GM12878 (cell line): ENCODE results near the gene CLDN6. TPM values are rescaled to one million over a fixed set of nuclear protein-coding genes. Genes with fewer than 3 reads are reported as not detected.

Experiments used
- ATF7 ChIP-seq: fragments of 450-650 bp; IDR thresholded peaks from 2 replicates; pipeline ENCODE4 v1.6.1; 2016; ENCODE audit warnings: low read depth, mild to moderate bottlenecking
- BRCA1 ChIP-seq: IDR thresholded peaks from 2 replicates; pipeline ENCODE4 v1.6.1; 2011; ENCODE audit warnings: low read depth, low read length, improper control_type of control experiment
- CBX5 ChIP-seq: sonication (generic); IDR thresholded peaks from 2 replicates; pipeline ENCODE4 v1.6.1; 2016; ENCODE audit warnings: low read depth, moderate library complexity, mild to moderate bottlenecking, inconsistent platforms
- CTCF ChIP-seq, 3 experiments: IDR thresholded peaks in 2 of 3; conservative IDR thresholded peaks in 1 of 3; 2 replicates each; pipeline ENCODE4 v1.5.1; 2011; ENCODE audit warnings: low read depth in 3 of 3, low read length in 3 of 3, mild to moderate bottlenecking in 3 of 3, control low read depth in 2 of 3, moderate library complexity in 2 of 3, inconsistent platforms in 1 of 3, mixed read lengths in 1 of 3; ENCODE audit not compliant: control insufficient read depth in 2 of 3, insufficient read depth in 1 of 3; ENCODE audit errors: extremely low read depth in 1 of 3
- E2F8 ChIP-seq: fragments of 450-650 bp; IDR thresholded peaks from 2 replicates; pipeline ENCODE4 v1.6.1; 2018; ENCODE audit warnings: mild to moderate bottlenecking, low read depth, moderate library complexity; ENCODE audit not compliant: partially characterized antibody
- ELK1 ChIP-seq: IDR thresholded peaks from 2 replicates; pipeline ENCODE4 v1.6.1; 2012; ENCODE audit warnings: low read depth, low read length, improper control_type of control experiment
- HDAC6 ChIP-seq: fragments of 200-600 bp; sonication (generic); IDR thresholded peaks from one replicate; pipeline ENCODE4 v1.8.0; 2017; ENCODE audit warnings: antibody characterized with exemption; ENCODE audit not compliant: unreplicated experiment
- IKZF2 ChIP-seq, 2 experiments: fragments of 450-650 bp; IDR thresholded peaks; 2 replicates each; pipeline ENCODE4 v1.6.1; 2017; ENCODE audit warnings: mild to moderate bottlenecking in 2 of 2, moderate library complexity in 2 of 2
- IRF4 ChIP-seq: IDR thresholded peaks from 2 replicates; pipeline ENCODE4 v1.6.1; 2011; ENCODE audit warnings: low read depth, low read length
- KAT2A ChIP-seq: conservative IDR thresholded peaks from 2 replicates; pipeline ENCODE4 v1.6.1; 2011; ENCODE audit warnings: low read depth, low read length; ENCODE audit not compliant: control insufficient read depth
- NBN ChIP-seq: fragments of 450-650 bp; IDR thresholded peaks from 2 replicates; pipeline ENCODE4 v1.6.1; 2016
- NKRF ChIP-seq: fragments of 450-650 bp; conservative IDR thresholded peaks from 2 replicates; pipeline ENCODE4 v1.6.1; 2017; ENCODE audit warnings: mild to moderate bottlenecking, moderate library complexity
- PAX8 ChIP-seq: fragments of 450-650 bp; IDR thresholded peaks from 2 replicates; pipeline ENCODE4 v1.6.1; 2017; ENCODE audit warnings: mild to moderate bottlenecking, moderate library complexity
- POU2F2 ChIP-seq: IDR thresholded peaks from 3 replicates; pipeline ENCODE4 v1.6.1; 2011; ENCODE audit warnings: low read depth, mild to moderate bottlenecking, low read length, borderline replicate concordance
- RUNX3 ChIP-seq: IDR thresholded peaks from 2 replicates; pipeline ENCODE4 v1.6.1; 2012; ENCODE audit warnings: low read length, inconsistent platforms
- SIX5 ChIP-seq: IDR thresholded peaks from 2 replicates; pipeline ENCODE4 v1.6.1; 2011; ENCODE audit warnings: mild to moderate bottlenecking, low read depth, low read length, moderate library complexity; ENCODE audit not compliant: severe bottlenecking
- STAT3 ChIP-seq: IDR thresholded peaks from 2 replicates; pipeline ENCODE4 v1.6.1; 2011; ENCODE audit warnings: low read depth, low read length, improper control_type of control experiment
- SUZ12 ChIP-seq: fragments of 200-600 bp; sonication (generic); IDR thresholded peaks from one replicate; pipeline ENCODE4 v1.6.1; 2018; ENCODE audit warnings: antibody characterized with exemption, mild to moderate bottlenecking; ENCODE audit not compliant: unreplicated experiment
- TARDBP ChIP-seq: IDR thresholded peaks from 2 replicates; pipeline ENCODE4 v1.6.1; 2016; ENCODE audit warnings: borderline replicate concordance
- TBL1XR1 ChIP-seq: IDR thresholded peaks from 2 replicates; pipeline ENCODE4 v1.6.1; 2012; ENCODE audit warnings: low read depth, low read length, improper control_type of control experiment
- TCF12 ChIP-seq: IDR thresholded peaks from 2 replicates; pipeline ENCODE4 v1.6.1; 2011; ENCODE audit warnings: low read depth, mild to moderate bottlenecking, low read length
- ZBED1 ChIP-seq: IDR thresholded peaks from 2 replicates; pipeline ENCODE4 v1.6.1; 2016; ENCODE audit warnings: borderline replicate concordance
- ZSCAN29 ChIP-seq: fragments of 450-650 bp; IDR thresholded peaks from 2 replicates; pipeline ENCODE4 v1.6.1; 2017; ENCODE audit warnings: mild to moderate bottlenecking, moderate library complexity
- polyA plus RNA-seq, 11 experiments: library from polyadenylated mRNA; depleted of rRNA in 4 of 11; unstranded in 6 of 11; stranded (reverse) in 5 of 11; fragments of >200 nt; fragmentation: Nextera tagmentation in 4 of 11; fragmentation: Illumina TruSeq in 1 of 11; extraction: Ambion mirVana in 4 of 11; extraction: Trizol in 1 of 11; gene quantifications; 1 replicate in 1 of 11; 2 replicates in 10 of 11; pipeline versions ENCODE4 v1.2.1 to v1.2.3, GENCODE V29; 2011 to 2016; ENCODE audit warnings: inconsistent platforms in 2 of 11, missing spikeins in 2 of 11, low read depth in 1 of 11
- total RNA-seq, 4 experiments: library from RNA; depleted of rRNA in 3 of 4; stranded (reverse); fragments of >200 nt in 3 of 4; fragmentation: Illumina TruSeq in 1 of 4; extraction: Trizol in 1 of 4; gene quantifications; 2 replicates each; pipeline versions ENCODE4 v1.2.1 to v1.2.3, GENCODE V29; 2013 to 2021

The CLDN6 gene
- total and polyA plus RNA-seq, 10 of the 15 experiments (the other 5 are each of a cell fraction or from before 2014, with no cell fraction given): 0.15 to 0.26 (median 0.23) TPM; not detected in 7

- no peak for TF ChIP-seq E2F8
- no peak for TF ChIP-seq STAT3
- no peak for TF ChIP-seq HDAC6
- TF ChIP-seq IKZF2 (IDR thresholded peaks at IDR 0.05): no peak
- no peak for TF ChIP-seq KAT2A
- no peak for TF ChIP-seq RUNX3
- no peak for TF ChIP-seq SUZ12
- TF ChIP-seq IRF4: no peak
- TF ChIP-seq NKRF: peak; percentile 55
- TF ChIP-seq TCF12: no peak
- TF ChIP-seq TARDBP: no peak
- TF ChIP-seq SIX5: no peak
- no peak for TF ChIP-seq ATF7
- no peak for TF ChIP-seq ZSCAN29
- TF ChIP-seq CTCF (IDR thresholded peaks at IDR 0.05 in 2 of 3, conservative IDR thresholded peaks at IDR 0.05 in 1 of 3; ENCODE audit: control insufficient read depth in 2 of 3, extremely low read depth in 1 of 3, insufficient read depth in 1 of 3, low read depth in 3 of 3, low read length in 3 of 3): peak; percentile 71 to 94 (median 85)
- no peak for TF ChIP-seq ELK1
- TF ChIP-seq BRCA1: no peak
- TF ChIP-seq ZBED1: no peak
- 0 out of 2 replicates have a peak, but pooled peaks have one; percentile 23 for TF ChIP-seq NBN
- no peak for TF ChIP-seq PAX8
- no peak for TF ChIP-seq POU2F2
- TF ChIP-seq TBL1XR1: no peak
- TF ChIP-seq CBX5: no peak
These were observed 41.2 kb upstream of the CLDN6 start (continued) for GRCh38 chr16:3059041-3059722.
